ENCODE results near the gene ZNF536.

ZNF536 gene

GRCh38 chr19:30606114-30607050 lies 234.2 kb downstream of the ZNF536 start:
- no peak for DNase-seq (ENCODE audit: low read depth, low spot score)
